ENCODE results near the gene BTBD7.

The BTBD7 gene

DNA sequence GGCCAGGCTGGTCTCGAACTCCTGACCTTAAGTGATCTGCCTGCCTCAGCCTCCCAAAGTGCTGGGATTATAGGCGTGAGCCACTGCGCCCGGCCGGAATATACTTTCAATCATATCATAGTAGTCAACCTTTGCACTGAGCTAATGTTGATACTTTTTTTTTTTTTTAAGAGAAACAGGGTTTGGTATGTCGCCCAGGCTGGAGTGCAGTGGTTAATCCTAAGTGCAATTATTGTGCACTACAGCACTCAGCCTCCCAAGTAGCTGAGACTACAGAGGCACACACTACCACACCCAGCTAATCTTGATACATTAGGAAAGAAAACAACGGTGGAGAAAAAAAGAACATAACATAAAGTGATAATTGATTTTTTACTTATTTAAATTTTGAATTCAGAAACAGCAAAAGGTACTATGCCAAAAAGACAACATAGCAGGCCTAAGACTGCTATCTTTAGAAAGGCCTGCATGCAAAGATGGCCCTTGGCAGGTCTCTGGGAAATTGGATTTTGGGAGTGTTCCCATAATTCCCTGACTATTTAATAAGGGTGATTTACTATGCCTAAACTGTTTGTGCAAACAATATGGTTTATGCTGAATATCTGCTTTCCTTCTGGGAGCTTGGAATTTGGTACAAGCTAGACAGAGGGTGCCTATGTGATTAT lies 15.5 kb downstream of the BTBD7 start:
- no peaks in the 10 kb centered on the region for H3K36me3 ChIP-seq (replicated peaks; ENCODE audit: insufficient read depth, low read length)
- no peaks in the 10 kb centered on the region for H3F3A ChIP-seq (ENCODE audit: insufficient read depth, low read length)
- peaks cover 10% of the 10 kb centered on the region; the same call in 1 of the 2 replicates for H3K4me1 ChIP-seq (ENCODE audit: low read length)
- no peaks in the 10 kb centered on the region for H4K20me1 ChIP-seq (ENCODE audit: insufficient read depth, low read length)
- H2AFZ ChIP-seq (ENCODE audit: low read length) = no peak overlapping the region
- TF ChIP-seq EZH2phosphoT487 (IDR thresholded peaks at IDR 0.05; ENCODE audit: low read length) = no peak
- no peak for TF ChIP-seq CTCF (IDR thresholded peaks at IDR 0.05; ENCODE audit: low read length)
- TF ChIP-seq EZH2 (optimal IDR thresholded peaks at IDR 0.05; ENCODE audit: low read depth, low read length) = no peak
- no peak overlapping the region for H3K27ac ChIP-seq (ENCODE audit: low read length)
- no peak overlapping the region for H3K4me3 ChIP-seq (ENCODE audit: low read length)
- peaks cover 92% of the 10 kb centered on the region for H3K79me2 ChIP-seq (ENCODE audit: low read length)
- no peaks in the 10 kb centered on the region for H3K9me2 ChIP-seq (replicated peaks; ENCODE audit: insufficient read depth, low read length)
- no peak for DNase-seq
- no peak overlapping the region for H3K9ac ChIP-seq (ENCODE audit: low read length)
- H3K4me2 ChIP-seq (ENCODE audit: low read depth, low read length) = no peak overlapping the region
- no peaks in the 10 kb centered on the region for H3K27me3 ChIP-seq (replicated peaks; ENCODE audit: insufficient read depth, low read length)
- H3K9me3 ChIP-seq (replicated peaks; ENCODE audit: insufficient read depth, low read length) = no peaks in the 10 kb centered on the region

GRCh38 chr14:93316716-93317115 lies 16.1 kb downstream of the BTBD7 start:
- H3F3A ChIP-seq (ENCODE audit: insufficient read depth, low read length) = no peaks in the 10 kb centered on the region
- H2AFZ ChIP-seq (ENCODE audit: low read length) = no peak overlapping the region
- no peak for DNase-seq
- H3K9me2 ChIP-seq (replicated peaks; ENCODE audit: insufficient read depth, low read length) = no peaks in the 10 kb centered on the region
- no peak overlapping the region for H3K4me3 ChIP-seq (ENCODE audit: low read length)
- H3K4me1 ChIP-seq (ENCODE audit: low read length) = peaks cover 10% of the 10 kb centered on the region; the same call in 1 of the 2 replicates
- no peaks in the 10 kb centered on the region for H3K36me3 ChIP-seq (replicated peaks; ENCODE audit: insufficient read depth, low read length)
- no peak overlapping the region for H3K27ac ChIP-seq (ENCODE audit: low read length)
- H3K4me2 ChIP-seq (ENCODE audit: low read depth, low read length) = no peak overlapping the region
- H3K9ac ChIP-seq (ENCODE audit: low read length) = no peak overlapping the region
- H3K79me2 ChIP-seq (ENCODE audit: low read length) = peaks cover 92% of the 10 kb centered on the region
- H3K9me3 ChIP-seq (replicated peaks; ENCODE audit: insufficient read depth, low read length) = no peaks in the 10 kb centered on the region
- no peaks in the 10 kb centered on the region for H3K27me3 ChIP-seq (replicated peaks; ENCODE audit: insufficient read depth, low read length)
- H4K20me1 ChIP-seq (ENCODE audit: insufficient read depth, low read length) = no peaks in the 10 kb centered on the region
- TF ChIP-seq EZH2phosphoT487 (IDR thresholded peaks at IDR 0.05; ENCODE audit: low read length) (no peak), EZH2 (optimal IDR thresholded peaks at IDR 0.05; ENCODE audit: low read depth, low read length) (no peak), CTCF (IDR thresholded peaks at IDR 0.05; ENCODE audit: low read length) (no peak)

GRCh38 chr14:93315575-93315974 lies 17.3 kb downstream of the BTBD7 start:
- peaks cover 89% of the 10 kb centered on the region for H3K79me2 ChIP-seq (ENCODE audit: low read length)
- no peak overlapping the region for H3K9ac ChIP-seq (ENCODE audit: low read length)
- no peak overlapping the region for H2AFZ ChIP-seq (ENCODE audit: low read length)
- H3K4me3 ChIP-seq (ENCODE audit: low read length) = no peak overlapping the region
- peaks cover 9% of the 10 kb centered on the region; the same call in 1 of the 2 replicates for H3K4me1 ChIP-seq (ENCODE audit: low read length)
- no peak overlapping the region for H3K27ac ChIP-seq (ENCODE audit: low read length)
- H4K20me1 ChIP-seq (ENCODE audit: insufficient read depth, low read length) = no peaks in the 10 kb centered on the region
- no peak for DNase-seq
- no peaks in the 10 kb centered on the region for H3F3A ChIP-seq (ENCODE audit: insufficient read depth, low read length)
- H3K27me3 ChIP-seq (replicated peaks; ENCODE audit: insufficient read depth, low read length) = no peaks in the 10 kb centered on the region
- H3K9me3 ChIP-seq (replicated peaks; ENCODE audit: insufficient read depth, low read length) = no peaks in the 10 kb centered on the region
- no peak overlapping the region for H3K4me2 ChIP-seq (ENCODE audit: low read depth, low read length)
- no peaks in the 10 kb centered on the region for H3K9me2 ChIP-seq (replicated peaks; ENCODE audit: insufficient read depth, low read length)
- H3K36me3 ChIP-seq (replicated peaks; ENCODE audit: insufficient read depth, low read length) = no peaks in the 10 kb centered on the region
- TF ChIP-seq EZH2 (optimal IDR thresholded peaks at IDR 0.05; ENCODE audit: low read depth, low read length) (no peak), CTCF (IDR thresholded peaks at IDR 0.05; ENCODE audit: low read length) (no peak), EZH2phosphoT487 (IDR thresholded peaks at IDR 0.05; ENCODE audit: low read length) (no peak)

Data from MM.1S (cell line).